ENCODE data around the gene HIVEP3. TPM values are rescaled to one million over a fixed set of nuclear protein-coding genes. Genes with fewer than 3 reads are reported as not detected.

HIVEP3 gene
- total RNA-seq, 1 experiment from 2014 or later, result 1.4 TPM

DNA sequence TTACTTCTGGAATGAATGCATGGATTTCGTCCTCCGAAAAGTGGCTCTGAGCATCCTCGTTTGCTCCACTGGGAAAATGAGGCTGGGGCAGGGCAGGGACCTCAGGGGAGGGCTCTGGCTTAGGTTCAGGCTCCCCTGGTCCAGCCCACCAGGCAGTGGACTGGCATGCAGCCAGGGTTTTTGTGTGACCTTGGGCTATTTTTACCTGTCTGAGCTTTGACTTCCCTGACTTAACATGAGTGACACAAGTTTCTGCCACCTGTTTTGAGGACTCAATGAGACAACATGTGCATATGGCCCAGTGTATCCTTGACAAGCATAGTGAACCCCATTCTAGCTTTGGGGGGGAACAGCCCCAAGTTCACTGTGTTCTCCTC lies 401.7 kb downstream of the HIVEP3 start:
- no peaks in the 10 kb centered on the region for H3K79me2 ChIP-seq (ENCODE audit: insufficient read depth, low read length)
- no peak overlapping the region for H4K8ac ChIP-seq (replicated peaks; ENCODE audit: insufficient read length, low read depth, low read length)
- no peaks in the 10 kb centered on the region for H3K9me3 Mint-ChIP-seq
- H3K4me2 ChIP-seq (ENCODE audit: insufficient read depth, insufficient read length, low read length), result no peak overlapping the region
- no peak overlapping the region for H2AK5ac ChIP-seq (ENCODE audit: insufficient read length, low read length)
- H2BK15ac ChIP-seq (ENCODE audit: low read depth, low read length), result no peak overlapping the region
- peaks cover 16% of the 10 kb centered on the region for H3K27me3 Mint-ChIP-seq (ENCODE audit: low read depth)
- no peak overlapping the region for H2BK120ac ChIP-seq (ENCODE audit: low read depth, low read length, poor library complexity, severe bottlenecking)
- H3K27me3 ChIP-seq (ENCODE audit: insufficient read depth, low read length), result no peaks in the 10 kb centered on the region
- no peak overlapping the region for H3K18ac ChIP-seq (ENCODE audit: insufficient read length, low read depth, low read length)
- H3K56ac ChIP-seq (ENCODE audit: insufficient read length, low read depth, low read length), result no peak overlapping the region
- H3T11ph ChIP-seq (ENCODE audit: low read length), result no peak overlapping the region
- no peak overlapping the region for H3K27ac ChIP-seq (ENCODE audit: insufficient read length, low read depth, low read length)
- no peaks in the 10 kb centered on the region for H4K20me1 ChIP-seq (ENCODE audit: control insufficient read depth, insufficient read depth, insufficient read length)
- H2BK5ac ChIP-seq (ENCODE audit: insufficient read length, low read length), result no peak overlapping the region
- H3K9ac ChIP-seq (ENCODE audit: extremely low read depth, insufficient read length, low read length), result no peak overlapping the region
- no peak for TF ChIP-seq CTCF (conservative IDR thresholded peaks at IDR 0.05)
- no peak overlapping the region for H3K23ac ChIP-seq (ENCODE audit: insufficient read length, low read depth, low read length)
- H3K4me1 Mint-ChIP-seq, result peaks cover 12 to 22% of the 10 kb centered on the region in 2 experiments
- no peaks in the 10 kb centered on the region for H3K79me1 ChIP-seq (ENCODE audit: insufficient read depth, low read depth, low read length, poor library complexity, severe bottlenecking)
- WGBS (ENCODE audit: extremely low coverage, insufficient read length, low lambda C conversion rate), result no CpG with 5 or more reads among the region's 3 CpGs
- no peak overlapping the region for H4K91ac ChIP-seq (ENCODE audit: insufficient read length, low read depth, low read length)
- H4K5ac ChIP-seq (ENCODE audit: insufficient read length, low read depth, low read length), result no peak overlapping the region
- peaks cover 3% of the 10 kb centered on the region for H3K23me2 ChIP-seq (ENCODE audit: insufficient read length, low read depth, low read length, poor library complexity, severe bottlenecking)
- H2AFZ ChIP-seq (ENCODE audit: low read length), result no peak overlapping the region
- peak overlapping the region in 1 of 2 experiments; percentile 62; a peak in 1 of 5 replicates for H3K4me3 Mint-ChIP-seq
- peaks cover 3% of the 10 kb centered on the region; the same call in 1 of the 2 replicates for H3K4me1 ChIP-seq (ENCODE audit: insufficient read depth, low read length)
- no peak overlapping the region for H3K14ac ChIP-seq (ENCODE audit: insufficient read depth, low read length)
- no peak overlapping the region for H2BK20ac ChIP-seq (ENCODE audit: low read depth, low read length, poor library complexity, severe bottlenecking)
- DNase-seq, result no peak
- no peak overlapping the region for H3K4ac ChIP-seq (ENCODE audit: low read depth, low read length)
- H3K9me3 ChIP-seq (ENCODE audit: control insufficient read depth, low read depth, low read length), result no peaks in the 10 kb centered on the region
- H3K27ac Mint-ChIP-seq, result no peak overlapping the region
- H3K36me3 Mint-ChIP-seq (ENCODE audit: insufficient read depth in 1 of 3, low read depth in 3 of 3), result no peaks in the 10 kb centered on the region
- no peak overlapping the region for H2BK12ac ChIP-seq (ENCODE audit: insufficient read length, low read depth, low read length)

All from H9 (cell line).